OCI-M1 (cell line): ENCODE results near the gene TBX21.

ENCODE experiments used
- DNase-seq: peaks from one replicate; lab custom pipeline; 2025; lab: John Stamatoyannopoulos, UW

The TBX21 gene

DNA sequence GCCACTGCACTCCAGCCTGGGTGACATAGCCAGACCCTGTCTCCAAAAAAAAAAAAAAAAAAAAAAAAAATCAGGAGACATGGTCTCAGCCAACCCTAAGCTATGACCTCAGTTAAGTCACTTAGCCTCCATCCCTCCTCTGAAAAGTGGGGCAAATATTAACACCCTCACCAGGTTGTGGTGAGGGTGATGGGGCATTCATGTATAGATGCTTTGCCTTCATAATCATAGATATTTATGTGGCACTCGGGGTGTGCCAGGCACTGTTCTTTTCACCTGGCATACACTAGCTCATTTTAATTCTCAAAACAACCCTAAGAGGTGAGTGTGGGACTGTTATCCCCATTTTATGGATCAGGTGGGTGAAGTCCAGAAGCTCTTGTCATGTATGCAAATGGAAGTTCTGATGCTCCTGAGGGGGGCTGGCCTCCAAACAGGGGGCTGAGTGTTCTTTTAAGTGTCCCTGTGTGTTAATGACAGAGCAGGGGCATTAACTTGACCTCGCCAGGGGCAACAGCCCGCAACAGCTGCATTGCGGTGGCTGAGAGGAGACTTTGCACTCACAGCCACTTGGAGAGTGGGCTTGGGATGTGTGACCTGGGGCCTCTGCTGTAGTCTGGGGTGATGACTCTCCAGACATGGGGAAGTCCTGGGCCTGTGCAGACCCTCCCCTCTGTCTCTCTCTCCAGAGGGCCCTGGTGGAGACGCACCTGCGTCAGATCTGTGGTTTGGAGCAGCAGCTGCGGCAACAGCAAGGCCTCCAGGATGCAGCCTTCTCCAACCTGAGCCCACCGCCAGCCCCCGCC is 34.9 kb upstream of the TBX21 start:
- no peak for DNase-seq

DNA sequence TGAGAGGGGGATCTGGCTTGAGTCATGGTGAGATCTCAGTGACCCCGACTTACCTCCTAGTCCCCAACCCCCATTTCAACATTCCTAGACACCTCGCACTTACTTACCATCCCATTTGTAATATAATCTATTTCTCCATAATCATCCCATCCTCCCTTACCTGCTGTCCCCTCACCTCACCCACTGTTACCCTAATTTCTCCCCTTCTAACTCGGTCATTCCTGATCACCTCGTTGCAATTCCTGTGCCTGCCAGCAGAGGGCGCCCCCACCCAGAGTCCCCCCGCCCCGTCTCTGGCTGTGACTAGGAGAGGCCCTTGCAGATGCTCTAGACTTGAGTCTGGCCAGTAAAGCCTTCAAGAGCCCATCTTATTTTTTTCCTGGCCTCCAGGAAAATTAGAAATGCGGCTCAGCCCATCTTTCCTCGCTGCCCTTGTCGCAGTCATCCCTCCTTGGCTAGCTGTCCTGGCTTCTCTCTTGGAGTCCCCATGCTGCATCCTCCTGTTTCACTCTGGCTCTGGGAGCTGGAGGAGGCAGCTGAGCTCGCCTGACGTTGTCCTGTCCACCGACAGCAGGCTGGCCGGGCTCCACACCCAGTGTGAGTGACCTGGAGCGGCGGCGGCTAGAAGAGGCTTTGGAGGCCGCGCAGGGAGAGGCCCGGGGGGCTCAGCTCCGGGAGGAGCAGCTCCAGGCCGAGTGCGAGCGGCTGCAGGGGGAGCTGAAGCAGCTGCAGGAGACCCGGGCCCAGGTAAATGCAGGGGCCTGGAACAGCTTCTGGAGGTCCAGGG is 34.1 kb upstream of the TBX21 start:
- DNase-seq: peak; percentile 77

DNA sequence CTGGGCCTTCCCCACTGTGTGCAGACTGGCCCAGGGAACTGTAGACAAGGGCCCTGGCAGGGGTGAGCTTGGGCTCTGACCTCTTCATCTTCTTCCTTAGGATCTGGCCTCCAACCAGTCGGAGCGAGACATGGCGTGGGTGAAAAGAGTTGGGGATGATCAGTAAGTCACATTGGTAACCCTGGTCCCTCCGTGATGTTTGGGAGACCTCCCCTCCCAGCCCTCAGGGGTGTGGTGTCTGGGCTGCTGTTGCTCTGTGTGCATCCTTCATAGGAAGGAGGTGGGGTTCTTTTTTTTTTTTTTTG is 33.5 kb upstream of the TBX21 start:
- DNase-seq: no peak

DNA sequence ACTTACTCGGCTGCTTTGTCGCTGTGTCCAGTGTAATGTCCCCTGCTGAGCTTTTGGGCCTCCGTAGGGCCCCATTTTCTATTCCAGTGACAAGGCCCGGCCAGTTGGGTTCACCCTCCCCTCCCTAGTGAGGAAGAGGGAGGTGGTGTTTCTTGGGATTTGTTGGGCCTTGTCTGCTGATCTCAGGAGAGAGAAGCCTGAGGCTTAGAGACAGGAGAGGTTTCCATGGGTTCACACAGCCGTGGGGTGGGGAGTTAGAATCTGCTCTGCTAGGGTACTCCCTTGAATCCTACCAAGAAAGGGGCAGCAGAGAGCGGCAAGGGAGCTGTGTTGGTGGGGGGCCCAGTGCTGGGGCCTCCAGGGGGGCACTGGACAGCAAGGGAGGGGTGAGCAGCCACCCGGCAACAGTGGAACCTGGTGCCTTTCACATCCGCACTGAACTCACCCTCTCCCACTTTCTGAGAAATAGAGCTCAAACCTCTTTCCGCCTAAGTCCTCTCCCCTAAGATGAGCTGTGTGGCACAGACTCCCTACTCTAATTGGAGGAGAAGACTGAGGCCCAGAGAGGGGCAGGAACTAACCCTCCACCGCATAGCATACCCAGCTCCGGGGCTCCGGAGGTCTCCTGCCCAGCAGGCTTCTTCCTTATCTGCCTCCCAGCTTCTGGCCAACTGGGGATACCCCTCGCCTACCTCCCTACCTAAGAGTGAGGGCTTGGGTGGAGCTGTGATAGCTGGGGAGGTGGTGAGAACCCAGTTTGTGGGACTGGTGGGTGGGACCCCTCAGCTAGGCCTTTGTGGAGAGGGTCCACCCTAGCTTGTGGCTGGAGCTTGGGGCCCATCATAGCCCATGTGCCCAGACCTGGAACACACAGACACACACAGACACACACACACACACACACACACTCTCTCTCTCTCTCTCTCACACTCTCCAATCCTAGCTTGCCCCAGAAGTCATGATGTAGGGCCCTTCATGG is 32.3 kb upstream of the TBX21 start:
- DNase-seq: no peak

DNA sequence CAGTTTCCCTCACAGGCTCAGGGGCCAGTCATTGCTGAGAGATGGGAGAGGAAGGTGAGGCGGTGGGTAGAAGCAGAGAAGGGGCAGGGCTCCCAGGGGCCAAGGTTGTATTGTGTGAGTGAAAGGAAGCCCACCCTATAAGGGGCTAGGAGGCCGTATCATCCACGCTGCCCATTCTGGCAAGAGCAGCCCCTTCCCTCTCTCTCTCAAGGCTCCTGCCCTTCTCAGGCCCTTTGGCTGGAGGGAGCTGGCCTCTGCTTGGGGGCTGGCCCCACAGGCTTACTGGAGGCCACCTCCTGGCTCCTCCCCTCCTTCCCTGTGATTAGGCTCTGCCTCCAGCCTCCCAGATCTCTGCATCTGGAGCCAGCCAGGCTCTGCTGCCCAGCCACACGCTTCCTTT is 31.4 kb upstream of the TBX21 start:
- no peak for DNase-seq

DNA sequence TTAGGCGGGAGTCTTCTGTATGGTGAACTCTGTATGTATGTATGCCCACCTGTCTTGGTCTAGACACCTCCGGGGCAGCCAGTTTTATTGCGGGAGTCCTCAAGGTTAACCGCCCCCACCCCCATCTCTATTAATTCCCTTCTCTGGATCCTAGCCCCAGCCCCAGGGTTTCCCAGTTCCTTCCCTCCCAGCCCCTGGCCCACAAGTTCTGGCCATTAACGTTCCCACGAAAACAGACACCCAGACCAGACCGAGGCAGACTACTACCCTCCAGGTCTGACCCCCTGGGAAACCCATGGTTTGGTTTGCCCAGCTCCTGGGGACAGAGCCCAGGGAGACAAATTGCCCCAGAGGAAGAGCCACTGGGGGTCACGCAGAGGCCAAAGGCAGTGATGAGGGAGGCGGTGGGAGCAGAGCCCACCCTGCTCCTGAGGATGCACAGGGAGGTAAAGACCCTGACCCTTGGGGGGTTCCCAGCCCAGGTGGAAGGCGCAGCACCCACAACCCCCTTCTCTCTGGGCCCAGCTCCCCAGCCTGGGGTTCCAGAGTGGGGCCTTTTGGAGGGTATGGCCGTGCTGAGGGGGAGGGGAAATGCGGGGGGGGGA is 30.5 kb upstream of the TBX21 start:
- DNase-seq: no peak

DNA sequence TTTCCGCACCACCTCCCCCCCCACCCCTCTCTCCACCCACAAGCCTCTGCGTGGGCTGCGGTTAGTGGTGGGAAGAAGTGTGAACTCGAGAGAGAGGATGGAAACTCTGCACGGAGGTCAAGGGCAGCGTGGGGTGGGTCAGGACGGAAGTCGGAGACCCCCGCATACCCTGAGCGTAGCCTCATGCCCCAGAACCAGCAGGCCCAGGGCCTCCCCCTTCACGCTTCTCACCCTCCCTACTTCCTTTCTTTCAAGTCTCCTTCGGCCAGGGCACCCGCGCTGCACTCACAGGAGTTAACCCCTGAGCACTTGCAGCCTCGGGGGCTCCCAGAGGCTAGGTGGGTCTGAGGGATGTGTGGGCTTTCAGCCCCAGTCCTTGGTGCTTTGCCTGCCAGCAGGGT is 29.8 kb upstream of the TBX21 start:
- DNase-seq: no peak

DNA sequence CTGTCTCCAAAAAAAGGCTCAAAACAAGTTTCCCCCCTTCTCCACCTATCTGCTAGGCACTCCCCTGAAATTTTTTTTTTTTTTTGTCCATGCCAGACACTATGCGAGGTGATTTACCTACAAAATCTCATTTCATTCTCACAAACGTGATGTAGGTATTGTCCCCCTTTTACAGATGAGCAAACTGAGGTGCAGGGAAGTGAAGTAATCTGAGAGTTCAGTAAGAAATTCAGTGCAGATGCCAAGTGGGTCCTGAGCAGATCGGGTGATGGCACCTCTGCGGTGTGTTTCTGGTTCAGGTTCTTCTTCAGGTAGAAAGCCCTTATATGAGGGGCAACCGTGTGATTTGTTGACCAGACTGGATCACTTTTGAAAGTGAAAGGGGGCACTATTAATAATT is 29.4 kb upstream of the TBX21 start:
- no peak for DNase-seq

DNA sequence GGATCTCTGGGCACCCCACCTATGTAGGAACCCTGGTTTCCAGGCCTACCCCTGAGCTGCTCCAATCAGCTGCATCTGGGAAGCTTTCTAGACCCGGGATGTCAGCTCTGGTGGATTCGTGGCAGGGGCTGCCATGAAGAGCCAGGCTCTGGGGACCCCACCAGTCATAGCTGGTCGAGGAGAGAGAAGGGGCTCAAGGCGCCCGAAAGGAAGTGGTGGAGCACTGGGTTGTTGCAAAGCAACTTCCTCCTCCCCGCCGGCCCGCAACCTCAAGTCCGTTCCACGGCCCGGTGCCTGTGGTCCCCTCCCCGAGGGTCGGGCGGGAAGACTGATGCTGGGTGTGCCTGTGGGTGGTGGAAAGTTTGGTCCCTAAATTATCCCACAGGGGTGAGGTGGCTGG is 28.9 kb upstream of the TBX21 start:
- DNase-seq: no peak

DNA sequence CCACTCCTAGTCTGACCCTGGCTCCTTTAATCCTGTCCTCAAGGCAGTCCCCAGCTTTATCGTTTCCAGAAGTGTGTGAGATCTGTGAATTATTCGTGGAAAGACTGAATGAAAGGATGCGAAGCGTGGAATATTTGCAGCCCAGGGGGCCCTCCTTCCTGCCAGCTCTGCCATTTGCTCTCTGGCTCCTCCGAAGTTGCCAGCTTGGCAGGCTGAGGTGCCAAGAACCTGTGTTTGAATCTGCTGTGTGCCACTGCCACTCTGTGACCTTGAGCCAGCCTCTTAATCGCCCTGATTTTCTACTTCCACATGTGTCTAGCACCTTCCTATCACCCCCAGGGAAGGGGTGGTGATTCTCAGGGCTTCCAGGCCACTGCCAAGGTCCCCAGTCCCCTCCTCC is 28.3 kb upstream of the TBX21 start:
- DNase-seq: no peak

DNA sequence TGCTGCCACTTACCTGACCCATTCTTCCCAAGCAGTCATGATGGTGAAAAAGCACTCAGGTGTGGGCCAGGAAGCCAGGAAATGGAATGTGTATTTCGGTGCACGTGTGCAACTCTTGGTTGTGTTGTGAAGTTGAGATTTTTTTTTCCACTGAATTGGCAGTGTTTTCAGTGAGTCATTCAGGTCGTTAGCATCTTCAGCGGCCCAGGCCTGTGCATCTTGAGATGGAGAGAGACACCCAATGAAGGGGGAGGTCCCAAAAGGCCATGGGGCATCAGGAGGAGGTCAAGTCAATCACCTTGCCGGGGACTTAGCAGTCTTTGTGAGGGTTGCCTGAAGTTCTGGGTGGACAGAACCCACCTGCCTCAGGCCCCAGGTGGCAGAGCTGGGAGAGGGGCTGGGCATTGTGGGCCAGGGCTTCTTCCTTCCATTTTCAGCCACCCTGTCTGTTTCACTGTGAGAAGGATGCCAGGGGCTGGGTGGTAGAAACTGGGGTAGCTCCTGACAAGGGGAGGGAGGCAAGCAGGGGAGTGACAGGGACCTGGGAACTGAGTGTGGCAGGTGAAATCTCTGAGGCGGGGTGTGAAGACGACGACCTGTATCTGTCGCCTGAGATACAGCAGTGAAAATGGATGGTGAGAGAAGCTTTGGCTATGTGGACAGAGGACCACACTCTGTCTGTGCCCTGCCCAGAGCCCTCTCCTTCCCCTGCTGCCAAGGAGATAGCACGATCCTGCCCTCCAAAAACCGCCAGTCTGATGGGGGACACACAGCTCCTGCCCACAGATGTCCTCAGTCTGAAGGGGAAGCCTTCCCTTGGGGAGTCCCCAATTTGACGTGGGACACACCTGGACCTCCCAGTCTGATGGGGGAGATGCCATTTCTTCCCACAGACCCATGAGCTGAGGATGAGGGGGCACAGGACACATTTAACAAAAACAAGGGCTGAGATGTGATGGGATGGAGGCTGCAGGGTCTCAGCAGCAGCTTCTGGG is 27.2 kb upstream of the TBX21 start:
- no peak for DNase-seq

DNA sequence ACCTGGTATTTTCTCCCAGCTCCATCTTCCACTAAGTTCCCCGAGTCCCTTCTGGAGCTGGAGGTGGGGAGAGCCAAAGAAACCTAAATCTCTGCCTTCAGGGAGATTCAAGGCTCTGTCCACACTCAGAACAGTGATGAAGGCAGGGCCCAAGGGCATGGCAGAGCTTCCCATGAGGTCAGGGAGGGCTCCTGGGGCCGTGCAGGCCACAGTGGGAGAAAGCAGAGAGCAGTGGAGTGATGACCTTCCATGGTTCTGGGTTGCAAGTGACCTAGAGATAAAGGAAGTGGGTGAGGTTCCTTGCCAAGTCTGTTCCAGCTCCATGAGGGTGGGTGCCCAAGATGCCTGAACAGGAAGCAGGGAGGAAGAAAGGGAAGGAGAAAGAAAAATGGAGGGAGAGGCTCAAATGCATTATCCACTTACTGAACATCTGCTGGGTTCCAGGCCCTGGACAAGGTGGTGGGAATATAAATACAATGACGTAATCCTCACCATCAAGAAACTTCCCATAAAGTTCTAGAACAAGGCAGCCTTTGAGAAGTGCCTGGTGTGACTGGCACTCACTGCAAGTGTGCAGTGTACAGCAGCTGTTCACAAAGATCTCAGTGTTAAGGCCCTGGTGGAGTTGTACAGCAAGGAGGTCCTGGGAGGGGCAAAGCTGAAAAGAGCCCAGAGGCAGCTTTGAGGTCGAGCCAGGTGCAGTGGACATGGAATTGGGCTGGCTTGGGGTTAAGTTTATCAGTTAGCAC is 25.8 kb upstream of the TBX21 start:
- no peak for DNase-seq

DNA sequence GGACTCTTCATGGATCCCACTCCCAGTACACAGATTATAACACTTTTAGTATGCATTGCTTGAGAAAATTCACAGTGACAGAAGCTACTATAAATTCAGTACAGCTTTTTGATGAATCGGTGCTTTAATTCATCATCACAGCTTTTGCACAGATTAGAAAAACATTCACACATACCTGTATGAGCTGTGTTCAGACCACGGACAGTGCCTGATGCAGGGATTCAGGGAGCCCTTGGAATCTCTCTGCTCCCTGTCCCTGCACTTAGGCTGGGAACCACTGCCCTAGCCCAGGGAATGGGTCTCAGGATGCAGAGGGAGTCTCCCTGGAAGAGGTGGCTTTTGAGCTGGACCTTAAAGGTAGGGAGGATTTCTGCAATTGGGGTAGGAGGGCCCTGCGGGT is 25.2 kb upstream of the TBX21 start:
- DNase-seq: no peak

DNA sequence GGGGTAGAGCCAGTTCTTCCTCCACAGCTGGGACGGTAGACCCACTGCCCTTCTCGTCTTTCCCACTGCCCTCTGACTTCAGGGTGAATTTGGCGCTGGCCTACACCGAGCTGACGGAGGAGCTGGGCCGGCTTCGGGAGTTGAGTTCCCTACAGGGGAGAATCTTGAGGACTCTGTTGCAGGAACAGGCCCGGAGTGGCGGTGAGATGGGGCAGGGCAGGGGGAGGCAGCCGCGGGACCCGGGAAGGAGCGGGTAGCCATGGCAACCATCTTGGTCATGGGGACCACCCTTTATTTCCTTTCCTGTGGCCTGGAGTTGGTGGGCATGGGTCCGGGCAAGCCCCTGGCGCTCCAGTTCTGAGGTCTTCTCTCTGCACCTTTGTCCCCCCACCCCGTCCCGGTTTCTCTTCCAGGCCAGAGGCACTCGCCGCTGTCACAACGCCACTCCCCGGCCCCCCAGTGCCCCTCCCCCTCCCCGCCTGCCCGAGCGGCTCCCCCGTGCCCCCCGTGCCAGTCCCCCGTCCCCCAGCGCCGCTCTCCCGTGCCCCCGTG is 24.6 kb upstream of the TBX21 start:
- DNase-seq: no peak

DNA sequence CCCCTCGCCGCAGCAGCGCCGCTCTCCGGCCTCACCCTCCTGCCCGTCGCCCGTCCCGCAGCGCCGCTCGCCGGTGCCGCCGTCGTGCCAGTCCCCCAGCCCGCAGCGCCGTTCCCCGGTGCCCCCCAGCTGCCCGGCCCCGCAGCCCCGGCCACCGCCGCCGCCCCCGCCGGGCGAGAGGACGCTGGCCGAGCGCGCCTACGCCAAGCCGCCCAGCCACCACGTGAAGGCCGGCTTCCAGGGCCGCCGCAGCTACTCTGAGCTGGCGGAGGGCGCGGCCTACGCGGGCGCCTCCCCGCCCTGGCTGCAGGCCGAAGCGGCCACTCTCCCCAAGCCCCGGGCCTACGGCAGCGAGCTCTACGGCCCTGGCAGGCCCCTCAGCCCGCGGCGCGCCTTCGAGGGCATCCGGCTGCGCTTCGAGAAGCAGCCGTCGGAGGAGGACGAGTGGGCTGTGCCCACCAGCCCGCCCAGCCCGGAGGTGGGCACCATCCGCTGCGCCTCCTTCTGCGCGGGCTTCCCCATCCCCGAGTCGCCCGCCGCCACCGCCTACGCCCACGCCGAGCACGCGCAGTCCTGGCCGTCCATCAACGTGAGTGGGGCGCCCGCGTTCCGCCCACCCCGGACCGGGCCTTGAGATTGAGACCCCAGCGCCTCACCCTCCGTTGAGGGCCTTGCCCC is 24.0 kb upstream of the TBX21 start:
- no peak for DNase-seq

DNA sequence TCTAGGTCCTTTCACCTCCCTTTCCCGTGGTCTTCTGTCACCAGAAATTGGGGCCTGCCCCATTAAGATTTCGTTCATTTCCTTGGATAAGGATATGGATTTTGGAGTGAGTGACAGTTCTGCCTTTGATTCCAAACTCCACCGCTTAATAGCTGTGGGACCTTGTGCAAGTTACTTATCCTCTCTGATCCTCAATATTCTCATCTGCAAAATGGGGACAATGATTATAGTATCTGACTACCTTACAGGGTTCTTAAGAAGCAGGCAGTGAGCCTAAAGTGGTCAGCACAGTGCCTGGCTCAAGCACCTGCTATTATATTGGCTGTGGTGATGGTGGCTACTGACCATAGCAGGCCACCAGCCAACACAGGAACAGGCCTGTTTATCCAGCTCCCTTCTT is 23.4 kb upstream of the TBX21 start:
- DNase-seq: no peak

DNA sequence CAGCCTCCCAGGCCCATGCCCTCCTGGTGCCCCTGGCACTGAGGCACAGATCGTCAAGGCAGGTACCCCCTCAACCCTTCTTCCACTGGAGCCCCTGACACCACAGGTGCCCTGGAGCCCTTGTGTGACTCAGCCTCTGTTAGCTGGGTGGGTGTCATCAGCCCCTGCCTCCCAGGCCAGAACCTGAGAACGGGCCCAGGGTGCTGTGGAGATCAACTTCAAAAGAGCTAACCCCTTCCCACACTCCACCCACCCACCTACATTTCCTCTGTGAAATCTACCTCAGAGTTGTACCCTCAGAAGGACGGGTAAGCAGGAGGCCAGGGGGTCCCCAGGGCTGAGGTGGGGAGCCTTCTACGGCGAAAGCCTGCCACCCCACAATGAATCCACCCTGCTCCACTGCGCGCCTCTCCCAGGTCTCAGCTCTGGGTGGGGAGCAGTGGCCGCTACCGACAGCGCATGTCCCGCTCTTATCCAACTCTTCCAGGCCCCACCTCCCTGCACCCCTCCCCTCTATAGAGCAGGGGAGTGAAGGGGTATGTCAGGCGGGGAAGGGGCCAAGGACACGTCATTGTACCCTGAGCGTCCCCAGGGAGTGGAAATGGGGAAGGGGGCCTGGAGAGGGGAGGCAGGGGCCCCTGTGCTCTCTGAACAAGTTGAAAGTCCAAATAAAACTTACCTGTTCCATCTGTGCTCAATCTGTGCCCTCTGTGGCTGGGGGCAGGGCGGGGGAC is 21.5 kb upstream of the TBX21 start:
- DNase-seq: no peak

DNA sequence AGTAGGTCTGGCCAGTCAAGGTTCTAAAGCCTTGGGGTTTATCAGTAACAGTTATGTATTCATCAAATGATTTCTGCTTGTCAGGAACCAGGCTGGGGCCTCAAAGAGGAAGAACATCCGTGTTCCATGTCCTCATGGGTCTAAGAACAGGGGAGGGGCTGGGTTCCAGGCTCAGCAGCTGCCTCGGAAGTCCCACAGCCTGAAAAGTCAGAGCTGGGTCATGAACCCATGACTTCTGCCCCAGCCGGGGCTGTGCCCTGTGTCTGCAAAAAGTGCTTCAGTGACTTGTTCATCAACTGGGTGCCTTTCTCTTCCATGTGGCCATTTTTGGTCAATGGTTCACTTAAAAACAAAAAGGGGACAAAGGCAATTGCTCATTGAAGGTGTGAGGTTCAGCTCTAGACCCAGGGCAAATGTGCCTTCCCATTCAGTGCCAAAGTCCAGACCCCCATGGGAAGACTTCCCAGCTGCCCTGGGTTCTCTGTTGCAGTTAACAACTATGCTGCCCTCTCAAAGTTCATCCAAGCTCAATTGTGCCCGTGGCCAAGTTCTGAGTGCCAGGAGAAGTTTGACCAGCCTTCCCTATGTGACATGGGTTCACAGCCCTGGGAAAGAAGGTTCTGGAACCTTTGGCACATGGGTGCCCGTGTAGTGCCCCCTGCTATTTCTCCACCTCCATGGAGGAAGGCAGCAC is 20.6 kb upstream of the TBX21 start:
- DNase-seq: peak; percentile 24
